GM12875 (cell line): ENCODE data around the gene RAB40B.

Experiments used
- H3K4me3 ChIP-seq: one replicate; pipeline ENCODE4 v1.5.1; 2011; ENCODE audit warnings: low read depth, low read length, control low read depth
- TF ChIP-seq, protein P1 (sequence below): IDR thresholded peaks from 2 replicates; pipeline ENCODE4 v1.5.1; 2011; ENCODE audit warnings: low read depth, mild to moderate bottlenecking, control low read depth, inconsistent platforms, low read length, moderate library complexity, borderline replicate concordance; ENCODE audit not compliant: insufficient read depth

The RAB40B gene

DNA sequence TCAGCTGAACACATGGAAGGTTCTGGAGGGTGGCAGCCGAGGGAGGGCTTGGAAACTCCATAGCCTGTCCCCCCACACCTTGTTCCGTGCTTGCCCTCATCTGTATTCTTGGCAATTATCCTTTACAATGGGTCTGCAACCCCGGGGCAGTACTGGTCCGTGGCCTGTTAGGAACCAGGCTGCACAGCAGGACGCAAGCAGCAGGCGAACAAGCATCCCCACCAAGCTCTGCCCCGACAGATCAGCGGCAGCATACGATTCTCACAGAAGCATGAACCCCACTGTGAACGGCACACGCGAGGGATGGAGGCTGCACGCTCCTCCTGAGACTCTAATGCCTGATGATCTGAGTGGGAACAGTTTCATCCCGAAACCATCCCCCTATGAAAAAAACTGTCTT lies 56.5 kb downstream of the RAB40B start:
- TF ChIP-seq, protein P1, sequence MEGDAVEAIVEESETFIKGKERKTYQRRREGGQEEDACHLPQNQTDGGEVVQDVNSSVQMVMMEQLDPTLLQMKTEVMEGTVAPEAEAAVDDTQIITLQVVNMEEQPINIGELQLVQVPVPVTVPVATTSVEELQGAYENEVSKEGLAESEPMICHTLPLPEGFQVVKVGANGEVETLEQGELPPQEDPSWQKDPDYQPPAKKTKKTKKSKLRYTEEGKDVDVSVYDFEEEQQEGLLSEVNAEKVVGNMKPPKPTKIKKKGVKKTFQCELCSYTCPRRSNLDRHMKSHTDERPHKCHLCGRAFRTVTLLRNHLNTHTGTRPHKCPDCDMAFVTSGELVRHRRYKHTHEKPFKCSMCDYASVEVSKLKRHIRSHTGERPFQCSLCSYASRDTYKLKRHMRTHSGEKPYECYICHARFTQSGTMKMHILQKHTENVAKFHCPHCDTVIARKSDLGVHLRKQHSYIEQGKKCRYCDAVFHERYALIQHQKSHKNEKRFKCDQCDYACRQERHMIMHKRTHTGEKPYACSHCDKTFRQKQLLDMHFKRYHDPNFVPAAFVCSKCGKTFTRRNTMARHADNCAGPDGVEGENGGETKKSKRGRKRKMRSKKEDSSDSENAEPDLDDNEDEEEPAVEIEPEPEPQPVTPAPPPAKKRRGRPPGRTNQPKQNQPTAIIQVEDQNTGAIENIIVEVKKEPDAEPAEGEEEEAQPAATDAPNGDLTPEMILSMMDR = no peak
- no peak overlapping the region for H3K4me3 ChIP-seq

DNA sequence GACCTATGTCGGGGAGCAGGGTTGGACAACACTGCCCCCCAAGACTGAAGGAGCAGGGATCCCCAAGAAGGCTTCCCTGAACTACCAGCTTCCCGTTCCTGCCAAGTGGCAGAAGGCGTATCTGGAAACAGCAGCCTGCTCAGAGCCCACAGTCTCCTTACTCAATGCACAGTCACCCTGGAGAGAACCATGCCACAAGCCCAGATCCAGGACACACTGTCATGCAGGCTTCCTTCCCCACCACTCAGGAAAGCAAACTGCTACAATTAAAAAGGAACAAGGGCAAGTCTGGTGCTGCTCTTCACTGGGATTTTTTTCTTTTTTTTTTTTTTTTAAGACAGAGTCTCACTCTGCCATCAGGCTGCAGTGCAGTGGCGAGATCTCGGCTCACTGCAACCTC lies 58.5 kb downstream of the RAB40B start:
- no peak overlapping the region for H3K4me3 ChIP-seq
- TF ChIP-seq, protein P1 = no peak

DNA sequence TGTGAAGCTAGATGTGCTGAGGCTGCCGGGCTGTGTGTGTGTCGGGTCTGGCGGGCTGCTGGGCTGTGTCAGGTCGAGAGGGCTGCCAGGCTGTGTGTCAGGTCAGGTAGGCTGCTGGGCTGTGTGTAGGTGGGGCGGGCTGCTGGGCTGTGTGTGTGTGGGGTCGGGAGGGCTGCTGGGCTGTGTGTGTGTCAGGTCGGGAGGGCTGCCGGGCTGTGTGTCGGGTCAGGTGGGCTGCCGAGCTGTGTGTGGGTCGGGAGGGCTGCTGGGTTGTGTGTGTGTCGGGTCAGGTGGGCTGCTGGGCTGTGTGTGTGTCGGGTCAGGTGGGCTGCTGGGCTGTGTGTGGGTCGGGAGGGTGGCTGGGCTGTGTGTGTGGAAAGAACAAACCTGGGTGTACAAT lies 58.9 kb downstream of the RAB40B start:
- H3K4me3 ChIP-seq = no peak overlapping the region
- TF ChIP-seq, protein P1 = no peak

DNA sequence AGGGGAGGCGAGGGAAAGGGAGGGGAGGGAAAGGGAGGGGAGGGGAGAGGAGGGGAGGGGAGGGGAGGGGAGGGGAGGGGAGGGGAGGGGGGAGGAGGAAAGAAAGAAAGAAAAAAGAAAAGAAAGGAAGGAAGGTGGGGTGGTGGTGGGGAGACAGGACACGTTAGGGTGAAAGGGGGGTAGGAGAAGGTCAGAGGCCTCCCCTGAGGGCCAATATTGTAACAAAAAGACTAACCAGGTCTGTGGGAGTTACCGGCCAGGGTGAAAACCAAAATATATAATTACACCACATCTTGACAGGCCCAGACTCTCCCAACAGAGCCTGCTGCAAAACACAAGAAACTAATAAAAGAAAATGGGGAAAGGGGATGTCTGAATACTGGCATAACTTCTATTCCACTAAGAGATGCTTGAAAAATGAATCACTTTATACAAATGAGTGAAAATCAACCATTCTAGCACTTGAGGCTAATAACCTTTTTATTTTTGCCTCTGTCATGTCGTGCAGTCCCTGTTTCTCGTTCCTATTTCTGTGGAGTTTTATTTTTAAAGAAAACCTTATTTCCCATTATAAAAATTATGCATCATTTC lies 60.2 kb downstream of the RAB40B start:
- TF ChIP-seq, protein P1 = no peak
- H3K4me3 ChIP-seq = no peak overlapping the region

DNA sequence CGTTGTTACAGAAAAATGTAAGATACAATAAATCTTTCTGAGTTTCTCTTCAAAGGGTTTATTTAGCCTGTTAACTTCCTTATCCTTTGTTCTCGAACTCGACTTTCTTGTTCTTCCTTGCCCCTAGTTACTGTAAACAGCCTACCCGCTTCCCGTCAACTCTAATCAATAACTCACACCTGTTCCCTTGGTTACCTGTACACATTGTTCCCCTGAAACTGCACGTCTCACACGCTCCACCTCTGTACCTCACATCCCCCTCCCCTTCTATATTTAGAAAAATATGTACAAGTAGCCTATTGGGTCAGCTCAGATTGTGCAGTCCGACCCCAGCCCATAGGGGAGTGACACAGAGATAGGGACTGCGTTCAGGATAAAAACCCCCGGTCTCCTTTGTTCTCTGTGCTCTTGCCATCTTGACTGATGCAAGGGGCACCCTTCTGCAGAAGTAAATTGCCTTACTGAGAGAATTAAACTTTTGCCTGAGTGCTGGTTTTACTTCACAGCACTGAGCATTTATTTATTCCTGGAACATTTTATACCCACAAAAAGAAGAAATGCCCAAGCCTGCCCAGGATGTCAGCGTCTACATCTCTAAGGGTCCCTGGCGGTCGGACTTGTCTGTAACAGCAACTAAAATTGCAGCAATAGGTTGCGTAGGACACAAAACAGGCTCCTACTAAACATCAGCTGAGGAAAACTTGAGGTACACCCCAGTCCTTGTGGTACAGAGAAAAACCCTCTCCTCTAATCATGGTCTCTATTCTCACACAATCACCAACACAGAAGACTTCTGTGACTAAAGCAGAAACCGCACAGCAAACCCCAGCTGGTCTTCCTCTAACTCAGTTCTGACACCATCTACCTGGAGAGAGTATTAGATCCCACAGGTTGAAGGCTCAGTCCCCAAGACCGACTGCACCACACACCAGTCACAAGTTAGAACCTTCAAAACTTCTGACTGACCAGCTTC lies 61.6 kb downstream of the RAB40B start:
- TF ChIP-seq, protein P1 = no peak
- H3K4me3 ChIP-seq = no peak overlapping the region

DNA sequence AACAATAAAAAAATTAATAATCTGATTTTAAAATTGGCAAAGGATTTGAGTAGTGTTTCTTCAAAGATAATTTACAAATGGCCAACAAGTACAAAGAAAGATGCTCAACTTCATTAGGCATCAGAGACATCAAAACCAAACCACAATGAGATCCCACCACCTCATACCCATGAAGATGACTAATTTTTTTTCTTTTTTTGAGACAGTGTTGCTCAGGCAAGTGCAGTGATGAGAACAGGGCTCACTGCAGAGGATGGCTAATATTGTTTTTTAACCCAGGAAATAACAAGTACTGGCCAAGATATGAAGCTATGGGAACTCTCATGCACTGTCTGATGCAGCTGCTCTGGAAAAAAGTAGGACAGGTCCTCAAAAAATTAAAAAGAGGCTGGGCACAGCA lies 65.2 kb downstream of the RAB40B start:
- H3K4me3 ChIP-seq = no peak overlapping the region
- TF ChIP-seq, protein P1 = no peak
